ENCODE results near the gene PIK3R6.

DNA sequence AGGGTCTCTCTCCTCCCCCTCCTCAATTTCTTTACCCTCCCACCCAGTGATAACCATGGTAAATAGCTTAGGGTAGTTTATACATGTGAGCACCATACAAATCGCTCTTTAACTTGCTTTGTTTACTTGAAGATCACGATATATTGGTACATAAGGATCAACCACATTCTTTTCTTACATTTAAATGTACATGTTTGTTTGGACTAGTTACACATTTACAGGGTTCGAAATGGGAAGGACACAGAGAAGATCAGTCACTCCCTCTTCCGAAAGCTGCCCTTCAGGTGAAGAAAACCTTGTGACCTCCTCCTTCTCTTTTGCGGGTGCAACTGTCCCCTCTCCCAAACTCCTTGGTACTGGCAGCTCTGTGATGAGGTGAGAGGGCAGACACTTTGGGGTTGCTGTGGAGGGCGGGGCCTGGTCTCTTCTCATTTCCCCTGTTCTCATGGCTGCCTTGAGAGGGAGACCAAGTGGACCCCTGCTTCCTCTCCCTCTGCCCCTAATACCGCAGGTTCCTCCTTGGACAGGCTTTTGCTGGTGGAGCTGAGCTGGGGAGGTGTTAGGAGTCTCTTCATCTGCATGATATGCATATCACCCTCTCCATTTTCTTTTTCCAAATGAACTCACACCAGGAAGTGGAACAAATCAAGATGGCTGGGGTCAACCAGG lies 4.7 kb upstream of the PIK3R6 start:
- TF ChIP-seq, protein P1, sequence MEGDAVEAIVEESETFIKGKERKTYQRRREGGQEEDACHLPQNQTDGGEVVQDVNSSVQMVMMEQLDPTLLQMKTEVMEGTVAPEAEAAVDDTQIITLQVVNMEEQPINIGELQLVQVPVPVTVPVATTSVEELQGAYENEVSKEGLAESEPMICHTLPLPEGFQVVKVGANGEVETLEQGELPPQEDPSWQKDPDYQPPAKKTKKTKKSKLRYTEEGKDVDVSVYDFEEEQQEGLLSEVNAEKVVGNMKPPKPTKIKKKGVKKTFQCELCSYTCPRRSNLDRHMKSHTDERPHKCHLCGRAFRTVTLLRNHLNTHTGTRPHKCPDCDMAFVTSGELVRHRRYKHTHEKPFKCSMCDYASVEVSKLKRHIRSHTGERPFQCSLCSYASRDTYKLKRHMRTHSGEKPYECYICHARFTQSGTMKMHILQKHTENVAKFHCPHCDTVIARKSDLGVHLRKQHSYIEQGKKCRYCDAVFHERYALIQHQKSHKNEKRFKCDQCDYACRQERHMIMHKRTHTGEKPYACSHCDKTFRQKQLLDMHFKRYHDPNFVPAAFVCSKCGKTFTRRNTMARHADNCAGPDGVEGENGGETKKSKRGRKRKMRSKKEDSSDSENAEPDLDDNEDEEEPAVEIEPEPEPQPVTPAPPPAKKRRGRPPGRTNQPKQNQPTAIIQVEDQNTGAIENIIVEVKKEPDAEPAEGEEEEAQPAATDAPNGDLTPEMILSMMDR (IDR thresholded peaks at IDR 0.05), result no peak
- no peak for TF ChIP-seq POLR2A (IDR thresholded peaks at IDR 0.05)
